ENCODE data around the gene TANGO6. TPM values are rescaled to one million over a fixed set of nuclear protein-coding genes. Genes with fewer than 3 reads are reported as not detected.

Gene TANGO6
- total RNA-seq, 2 donors from 2014 or later = 9.6 to 15.3 TPM

DNA sequence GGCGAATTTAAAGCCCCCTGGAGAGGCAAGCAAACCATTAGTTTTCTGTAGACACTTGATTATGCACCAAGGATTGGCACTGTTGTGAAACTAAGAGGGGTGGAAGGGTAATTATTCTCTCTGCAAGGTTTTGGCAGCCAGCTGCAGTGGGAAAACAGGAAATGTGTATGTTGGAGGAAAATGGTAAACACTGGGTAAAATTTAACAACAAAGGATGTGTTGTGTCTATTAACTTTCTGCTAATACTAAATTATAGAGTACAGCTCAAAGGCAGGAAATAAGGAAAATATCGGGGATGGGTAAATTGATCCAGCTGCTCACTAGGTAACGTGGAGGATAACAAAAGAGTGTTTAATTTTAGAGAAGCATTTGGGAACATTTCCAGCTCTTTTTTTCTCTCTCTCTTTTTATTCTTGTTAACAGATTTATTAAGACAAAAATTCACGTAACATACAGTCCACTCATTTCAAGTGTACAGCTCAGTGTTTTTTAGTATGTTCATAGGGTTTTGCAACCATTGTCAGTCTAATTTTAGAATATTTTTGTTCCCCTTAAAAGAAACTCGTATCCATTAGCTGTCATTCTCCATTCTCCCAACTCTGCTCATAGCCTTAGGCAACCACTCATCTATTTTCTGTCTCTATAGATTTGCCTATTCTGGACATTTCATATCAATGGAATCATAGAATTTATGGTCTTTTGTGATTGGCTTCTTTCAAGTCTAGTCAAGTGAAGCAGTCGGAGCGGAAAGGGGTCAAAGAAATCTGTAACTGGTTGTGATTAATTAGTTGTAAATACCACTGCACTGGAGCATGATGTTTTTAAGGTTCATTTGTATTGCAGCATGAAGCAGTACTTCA is 41.8 kb downstream of the TANGO6 start:
- WGBS, 2 experiments (ENCODE audit: insufficient coverage in 1 of 2, insufficient read length in 1 of 2) = 83 to 92% methylated on average over 5 to 7 of the region's 7 CpGs
- Mint-ChIP-seq H3K27ac (no peak overlapping the region), H3K36me3 (ENCODE audit: low read depth) (peaks cover 15% of the 10 kb centered on the region), H3K9me3 (no peaks in the 10 kb centered on the region), H3K4me3 (no peak overlapping the region), H3K4me1 (peaks cover 8% of the 10 kb centered on the region), H3K27me3 (ENCODE audit: insufficient read depth) (no peaks in the 10 kb centered on the region)
- no peak overlapping the region for H3K27ac ChIP-seq (ENCODE audit: low read depth, low read length)
- no peak overlapping the region for H3K9ac ChIP-seq (ENCODE audit: extremely low read depth, low read length, poor library complexity, severe bottlenecking)
- H3K36me3 ChIP-seq (ENCODE audit: control insufficient read depth, insufficient read depth, low read length) = no peaks in the 10 kb centered on the region
- no peaks in the 10 kb centered on the region for H3K9me3 ChIP-seq (ENCODE audit: control insufficient read depth, low read length)
- TF ChIP-seq, protein P1, sequence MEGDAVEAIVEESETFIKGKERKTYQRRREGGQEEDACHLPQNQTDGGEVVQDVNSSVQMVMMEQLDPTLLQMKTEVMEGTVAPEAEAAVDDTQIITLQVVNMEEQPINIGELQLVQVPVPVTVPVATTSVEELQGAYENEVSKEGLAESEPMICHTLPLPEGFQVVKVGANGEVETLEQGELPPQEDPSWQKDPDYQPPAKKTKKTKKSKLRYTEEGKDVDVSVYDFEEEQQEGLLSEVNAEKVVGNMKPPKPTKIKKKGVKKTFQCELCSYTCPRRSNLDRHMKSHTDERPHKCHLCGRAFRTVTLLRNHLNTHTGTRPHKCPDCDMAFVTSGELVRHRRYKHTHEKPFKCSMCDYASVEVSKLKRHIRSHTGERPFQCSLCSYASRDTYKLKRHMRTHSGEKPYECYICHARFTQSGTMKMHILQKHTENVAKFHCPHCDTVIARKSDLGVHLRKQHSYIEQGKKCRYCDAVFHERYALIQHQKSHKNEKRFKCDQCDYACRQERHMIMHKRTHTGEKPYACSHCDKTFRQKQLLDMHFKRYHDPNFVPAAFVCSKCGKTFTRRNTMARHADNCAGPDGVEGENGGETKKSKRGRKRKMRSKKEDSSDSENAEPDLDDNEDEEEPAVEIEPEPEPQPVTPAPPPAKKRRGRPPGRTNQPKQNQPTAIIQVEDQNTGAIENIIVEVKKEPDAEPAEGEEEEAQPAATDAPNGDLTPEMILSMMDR (conservative IDR thresholded peaks at IDR 0.05) = no peak
- no peaks in the 10 kb centered on the region for H3K4me1 ChIP-seq (ENCODE audit: control insufficient read depth, insufficient read depth, low read length)
- H3K27me3 ChIP-seq (ENCODE audit: control insufficient read depth, insufficient read depth, low read length, poor library complexity, severe bottlenecking) = no peaks in the 10 kb centered on the region
- no peak for DNase-seq
- no peak overlapping the region for H3K4me3 ChIP-seq (ENCODE audit: low read length)

DNA sequence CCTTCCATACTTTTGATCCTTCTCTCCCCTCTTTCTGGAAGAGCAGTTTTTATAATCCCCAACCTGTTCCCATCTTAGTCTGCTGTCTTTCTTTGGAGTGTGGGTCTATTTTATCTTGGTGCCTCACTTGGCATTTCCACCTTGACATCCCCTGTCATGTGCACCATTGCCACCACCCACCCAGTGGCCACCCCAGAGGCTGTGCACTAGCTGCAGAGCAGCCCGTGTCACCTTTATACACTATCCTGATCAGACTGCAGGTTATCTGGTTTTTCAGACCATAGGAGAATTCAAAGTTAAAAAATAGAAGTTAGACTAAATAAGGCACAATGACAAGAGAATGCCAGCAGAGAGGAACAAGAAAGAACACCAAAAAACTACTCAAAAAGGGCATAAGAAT is 43.8 kb downstream of the TANGO6 start:
- H3K36me3 Mint-ChIP-seq (ENCODE audit: low read depth) = peaks cover 7% of the 10 kb centered on the region
- H3K4me1 ChIP-seq (ENCODE audit: control insufficient read depth, insufficient read depth, low read length) = no peaks in the 10 kb centered on the region
- H3K36me3 ChIP-seq (ENCODE audit: control insufficient read depth, insufficient read depth, low read length) = no peaks in the 10 kb centered on the region
- peaks cover 8% of the 10 kb centered on the region for H3K4me1 Mint-ChIP-seq
- TF ChIP-seq, protein P1 (conservative IDR thresholded peaks at IDR 0.05) = no peak
- no peak overlapping the region for H3K27ac Mint-ChIP-seq
- no peaks in the 10 kb centered on the region for H3K9me3 ChIP-seq (ENCODE audit: control insufficient read depth, low read length)
- H3K27me3 ChIP-seq (ENCODE audit: control insufficient read depth, insufficient read depth, low read length, poor library complexity, severe bottlenecking) = no peaks in the 10 kb centered on the region
- no peak overlapping the region for H3K9ac ChIP-seq (ENCODE audit: extremely low read depth, low read length, poor library complexity, severe bottlenecking)
- 87% methylated on average over 1 of the region's 1 CpG; no CpG with 5 or more reads in 1 of the 2 experiments for WGBS, 2 experiments (ENCODE audit: insufficient coverage in 1 of 2, insufficient read length in 1 of 2)
- no peaks in the 10 kb centered on the region for H3K27me3 Mint-ChIP-seq (ENCODE audit: insufficient read depth)
- no peak overlapping the region for H3K27ac ChIP-seq (ENCODE audit: low read depth, low read length)
- H3K4me3 ChIP-seq (ENCODE audit: low read length) = no peak overlapping the region
- H3K9me3 Mint-ChIP-seq = no peaks in the 10 kb centered on the region
- no peak overlapping the region for H3K4me3 Mint-ChIP-seq
- no peak for DNase-seq

DNA sequence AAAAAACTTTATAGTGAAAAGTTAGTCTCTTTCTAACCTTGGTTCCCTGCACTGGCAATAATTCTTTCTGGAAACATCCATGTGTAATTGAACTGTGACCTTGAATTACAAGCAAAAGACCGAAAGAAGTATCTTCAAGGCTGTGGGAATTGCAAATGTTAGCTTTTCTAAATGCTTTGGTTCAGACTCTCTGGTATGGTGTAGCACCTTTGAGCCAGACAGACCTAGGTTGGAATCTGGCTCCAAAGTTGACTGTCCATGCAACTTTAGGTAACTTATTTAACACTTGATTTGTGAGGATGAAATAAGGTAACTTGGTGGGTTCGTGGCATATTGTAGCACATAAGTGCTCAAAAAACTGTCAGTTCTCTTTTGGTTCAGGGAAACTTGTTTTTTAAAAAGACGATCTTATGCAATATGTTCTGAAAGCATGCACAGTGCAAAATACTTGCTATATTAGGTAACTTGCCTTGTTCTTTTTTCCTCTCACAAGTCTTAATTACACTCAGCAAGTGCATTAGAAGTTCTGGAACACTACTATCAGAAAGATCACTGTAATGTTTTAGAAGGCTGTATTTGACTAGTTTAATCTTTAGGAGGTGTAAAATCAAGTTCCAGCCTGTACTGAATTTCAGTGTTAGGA is 46.3 kb downstream of the TANGO6 start:
- H3K27me3 ChIP-seq (ENCODE audit: control insufficient read depth, insufficient read depth, low read length, poor library complexity, severe bottlenecking) = no peaks in the 10 kb centered on the region
- H3K9me3 Mint-ChIP-seq = no peaks in the 10 kb centered on the region
- DNase-seq = no peak
- no peak overlapping the region for H3K27ac Mint-ChIP-seq
- H3K27me3 Mint-ChIP-seq (ENCODE audit: insufficient read depth) = no peaks in the 10 kb centered on the region
- H3K36me3 Mint-ChIP-seq (ENCODE audit: low read depth) = no peaks in the 10 kb centered on the region
- H3K27ac ChIP-seq (ENCODE audit: low read depth, low read length) = no peak overlapping the region
- H3K4me1 Mint-ChIP-seq = peaks cover 6% of the 10 kb centered on the region
- no peaks in the 10 kb centered on the region for H3K36me3 ChIP-seq (ENCODE audit: control insufficient read depth, insufficient read depth, low read length)
- H3K9ac ChIP-seq (ENCODE audit: extremely low read depth, low read length, poor library complexity, severe bottlenecking) = no peak overlapping the region
- whole genome bisulfite sequencing, 2 experiments (ENCODE audit: insufficient coverage in 1 of 2, insufficient read length in 1 of 2) = 94 to 98% methylated on average over 3 of the region's 3 CpGs
- H3K4me1 ChIP-seq (ENCODE audit: control insufficient read depth, insufficient read depth, low read length) = no peaks in the 10 kb centered on the region
- H3K4me3 ChIP-seq (ENCODE audit: low read length) = no peak overlapping the region
- no peaks in the 10 kb centered on the region for H3K9me3 ChIP-seq (ENCODE audit: control insufficient read depth, low read length)
- TF ChIP-seq, protein P1 (conservative IDR thresholded peaks at IDR 0.05) = no peak
- H3K4me3 Mint-ChIP-seq = no peak overlapping the region
